ENCODE measurements around the gene HLA-A.
"Not testable (repeated sequence)": the region's sequence is repeated elsewhere in the genome, so short reads cannot be mapped to it uniquely, and the experiment has no call there.

Gene HLA-A

DNA sequence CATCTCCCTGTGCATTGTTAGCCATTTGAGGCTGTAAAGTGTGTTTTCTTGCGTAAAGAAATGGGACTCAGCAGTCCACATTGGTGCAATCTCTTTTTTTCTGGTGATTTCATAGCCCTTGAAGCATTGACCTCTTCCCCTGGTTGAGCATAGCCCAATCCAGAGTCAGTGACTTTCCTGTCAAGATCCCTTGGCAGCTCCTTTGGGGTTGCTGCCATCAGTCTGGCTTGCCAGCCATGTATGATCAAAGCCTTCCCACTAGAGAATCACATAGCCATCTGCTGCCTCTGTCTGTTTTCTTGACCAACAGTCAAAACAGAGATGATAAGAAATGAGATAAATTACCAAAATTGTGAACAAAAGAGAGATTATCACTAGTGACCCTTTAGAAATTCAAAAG is 19.6 kb downstream of the HLA-A start:
- no peak for DNase-seq (ENCODE audit: low spot score)

DNA sequence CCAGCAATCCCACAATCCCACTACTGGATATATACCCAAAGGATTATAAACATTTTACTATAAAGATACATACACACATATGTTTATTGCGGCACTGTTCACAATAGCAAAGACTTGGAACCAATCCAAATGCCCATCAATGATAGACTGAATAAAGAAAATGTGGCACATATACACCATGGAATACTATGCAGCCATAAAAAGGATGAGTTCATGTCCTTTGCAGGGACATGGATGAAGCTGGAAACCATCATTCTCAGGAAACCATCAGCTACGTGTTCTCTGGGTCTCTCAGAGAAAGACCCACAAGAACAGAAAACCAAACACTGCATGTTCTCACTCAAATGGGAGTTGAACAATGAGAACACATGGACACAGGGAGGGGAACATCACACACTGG is 21.4 kb downstream of the HLA-A start:
- not testable (repeated sequence) for DNase-seq (ENCODE audit: low spot score)

GRCh38 chr6:29964518-29964886 is 22.2 kb downstream of the HLA-A start:
- DNase-seq (ENCODE audit: low spot score) = no peak

DNA sequence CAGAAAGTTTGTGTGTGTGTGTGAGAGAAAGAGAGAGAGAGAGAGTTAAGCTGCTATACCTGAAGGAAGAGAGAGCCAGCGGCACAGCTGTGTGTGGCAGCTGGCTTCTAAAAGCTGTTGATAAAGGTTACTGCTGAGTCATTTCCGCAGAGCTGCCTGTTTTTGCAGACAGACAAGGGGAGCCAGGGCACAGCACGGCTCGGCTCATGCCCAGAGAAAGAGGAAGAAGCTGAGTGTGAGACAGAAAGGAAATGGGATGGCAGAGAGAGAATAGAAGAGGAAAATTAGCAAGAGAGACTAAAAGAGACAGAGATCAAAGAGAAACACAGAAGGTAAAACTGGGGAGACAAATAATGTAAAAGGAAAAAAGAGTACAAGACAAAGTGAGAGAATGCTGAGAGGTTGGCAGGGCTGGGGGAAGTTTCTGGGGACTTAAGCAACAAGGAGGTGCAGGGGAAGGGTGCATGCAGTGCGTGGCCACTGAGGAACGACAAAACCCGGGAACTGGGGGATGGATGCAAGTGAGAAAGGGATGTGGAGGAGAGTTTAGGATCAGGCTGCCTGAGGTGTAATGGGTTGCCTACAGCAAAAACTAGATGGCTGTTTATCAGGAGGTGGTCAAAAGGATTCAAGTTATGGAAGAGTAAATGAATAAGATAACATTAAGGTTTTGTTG is 22.7 kb downstream of the HLA-A start:
- DNase-seq (ENCODE audit: low spot score) = peak; percentile 89

DNA sequence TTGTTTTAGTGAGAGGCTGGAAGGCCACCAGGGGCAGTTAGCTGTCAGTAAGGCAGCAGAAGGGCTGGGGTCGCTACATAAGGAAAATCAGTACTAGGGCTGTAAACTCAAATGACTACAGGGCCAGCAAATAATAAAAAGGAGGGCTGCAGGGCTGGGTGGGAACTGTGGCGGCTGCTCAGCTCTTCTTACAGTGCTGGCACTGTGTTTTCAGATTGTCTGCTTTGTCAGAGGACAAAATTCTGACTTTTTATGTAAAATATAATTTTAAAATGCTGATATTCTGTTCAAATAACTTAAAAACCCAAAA is 23.2 kb downstream of the HLA-A start:
- no peak for DNase-seq (ENCODE audit: low spot score)

GRCh38 chr6:29965873-29966601 is 23.7 kb downstream of the HLA-A start:
- peak; percentile 90 for DNase-seq (ENCODE audit: low spot score)

DNA sequence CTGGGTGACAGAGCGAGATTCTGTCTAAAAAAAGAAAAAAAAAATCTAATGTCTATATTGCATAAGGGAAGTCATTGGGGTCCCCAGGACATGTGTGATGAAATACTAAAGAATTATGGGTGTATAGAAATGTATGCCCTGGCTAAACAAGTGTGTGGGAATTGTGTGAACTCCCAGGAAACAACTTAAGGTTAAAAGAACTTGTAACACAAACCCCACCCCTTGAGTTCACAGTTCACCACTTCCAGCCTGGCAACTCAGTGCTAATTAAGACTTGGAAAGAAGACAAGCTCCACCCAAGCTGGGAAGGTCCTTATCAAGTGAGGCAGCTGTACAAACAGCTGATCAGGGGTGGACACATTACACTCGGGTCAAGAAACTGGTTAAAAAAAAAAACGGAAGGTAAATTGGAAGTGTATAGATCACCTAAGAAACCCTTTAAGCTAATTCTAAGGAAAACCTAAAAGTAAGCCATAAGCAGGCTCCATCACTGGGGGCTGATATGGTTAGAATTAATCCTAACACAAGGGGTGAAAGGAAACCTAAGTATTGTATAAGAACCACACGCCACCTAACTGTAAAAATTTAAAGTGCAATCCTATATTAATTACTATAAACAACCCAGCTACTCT is 25.2 kb downstream of the HLA-A start:
- peak; percentile 11 for DNase-seq (ENCODE audit: low spot score)

DNA sequence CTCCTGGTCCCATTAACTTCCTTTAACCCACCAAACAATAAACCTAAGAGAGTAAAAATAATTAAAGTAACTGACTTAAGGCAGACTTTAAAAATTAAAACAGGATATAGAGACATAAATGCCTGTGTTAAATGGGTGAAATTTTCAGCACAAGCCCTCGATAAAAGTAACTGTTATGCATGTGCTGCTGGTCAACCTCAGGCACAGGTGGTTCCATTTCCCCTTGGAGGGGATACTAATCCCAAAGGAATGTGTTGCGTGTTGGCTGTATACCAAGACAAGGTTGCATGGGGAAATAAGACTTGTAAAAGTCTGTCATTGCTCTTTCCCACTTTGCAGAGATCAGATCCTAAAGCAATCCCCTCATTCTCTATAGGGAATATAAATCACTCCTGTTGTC is 25.8 kb downstream of the HLA-A start:
- DNase-seq (ENCODE audit: low spot score) = no peak

DNA sequence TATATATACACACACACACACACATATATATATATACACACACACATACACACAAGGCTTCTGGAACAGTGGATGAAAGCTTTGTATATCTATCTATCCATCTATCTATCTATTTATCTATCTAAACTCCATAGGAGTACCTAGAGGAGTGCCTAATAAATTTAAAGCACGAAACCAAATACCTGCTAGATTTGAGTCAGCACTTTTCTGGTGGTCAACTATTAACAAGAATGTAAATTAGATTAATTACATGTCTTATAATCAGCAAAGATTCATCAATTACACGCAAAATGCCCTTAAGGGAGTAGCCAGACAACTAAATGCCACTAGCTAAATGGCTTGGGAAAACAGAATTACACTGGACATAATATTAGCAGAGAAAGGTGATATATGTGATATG is 26.6 kb downstream of the HLA-A start:
- DNase-seq (ENCODE audit: low spot score) = no peak

GRCh38 chr6:29970711-29971110 is 28.4 kb downstream of the HLA-A start:
- DNase-seq (ENCODE audit: low spot score) = no peak

GRCh38 chr6:29974901-29975560 is 32.7 kb downstream of the HLA-A start:
- DNase-seq (ENCODE audit: low spot score) = peak; percentile 11

DNA sequence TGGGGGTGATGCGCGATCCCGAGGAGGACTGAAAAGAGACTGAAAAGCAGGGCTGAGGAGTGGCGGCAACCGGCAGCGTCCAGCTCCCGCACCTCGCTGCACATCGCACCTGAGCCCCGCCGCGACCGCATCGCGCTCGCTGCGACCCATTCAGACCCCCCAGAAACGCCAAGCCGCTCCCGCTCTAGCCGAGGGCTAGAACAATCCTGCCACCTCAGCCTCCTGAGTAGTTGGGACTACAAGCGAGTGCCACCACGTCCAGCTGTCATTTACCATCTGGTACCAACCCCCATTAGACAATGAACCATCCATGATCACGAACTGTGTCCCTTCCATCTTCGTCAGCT is 33.2 kb downstream of the HLA-A start:
- DNase-seq (ENCODE audit: low spot score) = no peak

DNA sequence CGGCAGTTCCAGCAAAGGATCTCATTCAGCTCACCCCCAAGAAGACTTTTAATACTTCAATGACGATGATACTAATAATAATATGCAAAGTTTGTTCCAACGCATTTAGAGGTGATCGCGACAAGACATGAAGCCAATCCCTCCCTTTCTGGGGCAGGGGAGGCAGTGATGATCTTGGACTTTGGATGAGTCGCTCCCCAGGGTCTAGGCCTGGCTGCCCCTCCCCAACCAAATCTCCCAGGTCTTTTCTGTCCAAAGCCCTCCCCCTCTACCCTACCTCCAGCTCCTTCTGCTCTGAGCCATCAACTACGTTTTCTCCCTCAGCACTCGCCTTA is 33.9 kb downstream of the HLA-A start:
- no peak for DNase-seq (ENCODE audit: low spot score)

- peak; percentile 46 for DNase-seq (ENCODE audit: low spot score)
Measured at GRCh38 chr6:29976588-29977424, 34.5 kb downstream of the HLA-A start.

- no peak for DNase-seq (ENCODE audit: low spot score)
Measured at GRCh38 chr6:29977425-29977727, 35.0 kb downstream of the HLA-A start.

GRCh38 chr6:29980013-29980412 is 37.7 kb downstream of the HLA-A start:
- DNase-seq (ENCODE audit: low spot score) = not testable (repeated sequence)

DNA sequence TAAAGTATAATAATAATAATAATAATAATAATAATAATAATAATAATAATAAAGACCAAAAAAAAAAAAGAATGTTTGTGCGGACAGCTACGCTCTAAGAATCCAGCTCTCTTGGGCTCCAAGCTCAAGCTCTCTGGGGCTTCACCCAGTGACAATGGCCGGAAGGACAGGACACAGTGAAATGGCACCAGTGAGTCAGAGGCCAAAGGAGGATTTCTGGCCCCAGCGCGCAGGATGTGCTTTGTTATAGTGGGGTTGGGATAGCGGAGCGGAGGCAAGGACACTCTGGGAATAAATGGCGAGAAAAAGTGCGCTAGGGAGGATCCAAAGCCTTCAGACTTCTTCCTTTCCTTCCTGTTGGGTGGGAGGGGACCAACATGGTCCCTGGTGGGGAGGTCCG is 38.2 kb downstream of the HLA-A start:
- no peak for DNase-seq (ENCODE audit: low spot score)

GRCh38 chr6:29981211-29981812 is 39.0 kb downstream of the HLA-A start:
- no peak for DNase-seq (ENCODE audit: low spot score)

GRCh38 chr6:29982097-29982496 is 39.8 kb downstream of the HLA-A start:
- DNase-seq (ENCODE audit: low spot score) = no peak

- no peak for DNase-seq (ENCODE audit: low spot score)
Measured at GRCh38 chr6:29984232-29984631, 41.9 kb downstream of the HLA-A start.

DNA sequence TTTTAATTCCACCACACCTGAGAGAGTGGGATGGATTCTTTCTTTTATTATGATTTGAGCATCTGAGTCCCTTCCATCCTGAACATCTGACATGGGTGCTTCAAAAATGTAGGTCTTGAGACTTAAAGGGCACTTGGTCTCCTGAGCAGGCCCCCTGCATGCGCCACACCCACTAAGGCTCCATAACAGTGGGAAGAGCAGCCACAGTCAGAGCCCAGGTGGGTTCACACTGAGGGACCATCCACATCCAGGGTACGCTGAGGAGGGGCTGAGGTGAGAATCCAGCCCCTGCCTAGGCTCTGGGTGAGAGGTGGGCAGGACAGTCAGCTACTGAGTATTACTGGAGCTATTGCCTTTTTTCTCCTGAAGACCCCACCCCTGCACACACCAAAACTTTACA is 42.7 kb downstream of the HLA-A start:
- DNase-seq (ENCODE audit: low spot score) = no peak

- DNase-seq (ENCODE audit: low spot score) = no peak
Measured at GRCh38 chr6:29986179-29986781, 43.9 kb downstream of the HLA-A start.
